ENCODE measurements around the gene ABCB1. TPM values are rescaled to one million over a fixed set of nuclear protein-coding genes. Genes with fewer than 3 reads are reported as not detected.
A peak's percentile ranks its signal among the peaks of the same experiment; 100 is the strongest.

The ABCB1 gene
- total and polyA plus RNA-seq, 2 experiments from 2014 or later: 0.53 to 0.80 TPM

DNA sequence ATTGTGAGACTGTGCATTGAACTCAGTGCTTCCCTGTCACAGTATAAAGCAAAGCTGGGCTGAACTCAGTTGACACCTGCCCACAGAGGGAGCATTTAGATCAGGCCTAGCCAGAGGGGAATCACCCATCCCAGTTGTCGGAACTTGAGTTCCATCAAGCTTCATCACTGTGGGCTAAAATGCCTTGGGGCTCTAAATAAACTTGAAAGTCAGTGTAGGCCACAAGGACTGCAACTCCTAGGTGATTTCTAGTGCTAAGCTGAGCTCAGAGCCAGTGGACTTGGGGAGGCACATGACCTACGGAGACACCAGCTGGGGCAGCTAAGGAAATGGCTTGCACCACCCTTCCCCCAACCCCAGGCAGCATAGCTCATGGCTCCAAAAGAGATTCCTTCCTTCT lies 117.6 kb downstream of the ABCB1 start:
- Mint-ChIP-seq H3K4me1 (no peaks in the 10 kb centered on the region; the same call in 2 of the 3 replicates), H3K36me3 (ENCODE audit: low read depth) (no peaks in the 10 kb centered on the region), H3K9me3 (no peaks in the 10 kb centered on the region), H3K27me3 (ENCODE audit: insufficient read depth, low read depth, poor library complexity) (no peaks in the 10 kb centered on the region), H3K27ac (no peak overlapping the region), H3K4me3 (no peak overlapping the region)
- Histone ChIP-seq H3K9me2 (ENCODE audit: insufficient read depth) (no peaks in the 10 kb centered on the region), H3K27me3 (ENCODE audit: insufficient read depth) (no peaks in the 10 kb centered on the region), H3K36me3 (ENCODE audit: insufficient read depth) (no peaks in the 10 kb centered on the region), H3K79me2 (replicated peaks; ENCODE audit: insufficient read depth) (no peaks in the 10 kb centered on the region), H3K4me1 (ENCODE audit: insufficient read depth) (no peaks in the 10 kb centered on the region), H3K4me2 (no peak overlapping the region), H3K27ac (ENCODE audit: low read depth) (no peak overlapping the region), H3F3A (replicated peaks; ENCODE audit: low read depth) (no peaks in the 10 kb centered on the region), H2AFZ (peak overlapping the region; percentile 39; the same call in 1 of the 2 replicates), H3K4me3 (no peak overlapping the region), H4K20me1 (replicated peaks; ENCODE audit: insufficient read depth) (no peaks in the 10 kb centered on the region)
- no peak for DNase-seq (ENCODE audit: low spot score)
- TF ChIP-seq POLR2AphosphoS5 (IDR thresholded peaks at IDR 0.05; ENCODE audit: low read depth) (no peak), JUNB (IDR thresholded peaks at IDR 0.05; ENCODE audit: unreplicated experiment) (no peak), CREB1 (CRISPR knock-in tag; IDR thresholded peaks at IDR 0.05; ENCODE audit: low read depth) (no peak), NANOG (IDR thresholded peaks at IDR 0.05; ENCODE audit: borderline replicate concordance) (no peak), EZH2phosphoT487 (IDR thresholded peaks at IDR 0.05; ENCODE audit: unreplicated experiment) (no peak), CTCF (conservative IDR thresholded peaks at IDR 0.05; ENCODE audit: low read depth in 2 of 2) (no peak), EZH2 (IDR thresholded peaks at IDR 0.05; ENCODE audit: low read depth, unreplicated experiment) (no peak), STAT1 (IDR thresholded peaks at IDR 0.05; ENCODE audit: unreplicated experiment) (no peak), ZNF114 (CRISPR knock-in tag; IDR thresholded peaks at IDR 0.05) (no peak), REST (IDR thresholded peaks at IDR 0.05; ENCODE audit: unreplicated experiment) (no peak), ZNF331 (CRISPR knock-in tag; IDR thresholded peaks at IDR 0.05; ENCODE audit: low read depth) (no peak)
- TF ChIP-seq, protein P1, sequence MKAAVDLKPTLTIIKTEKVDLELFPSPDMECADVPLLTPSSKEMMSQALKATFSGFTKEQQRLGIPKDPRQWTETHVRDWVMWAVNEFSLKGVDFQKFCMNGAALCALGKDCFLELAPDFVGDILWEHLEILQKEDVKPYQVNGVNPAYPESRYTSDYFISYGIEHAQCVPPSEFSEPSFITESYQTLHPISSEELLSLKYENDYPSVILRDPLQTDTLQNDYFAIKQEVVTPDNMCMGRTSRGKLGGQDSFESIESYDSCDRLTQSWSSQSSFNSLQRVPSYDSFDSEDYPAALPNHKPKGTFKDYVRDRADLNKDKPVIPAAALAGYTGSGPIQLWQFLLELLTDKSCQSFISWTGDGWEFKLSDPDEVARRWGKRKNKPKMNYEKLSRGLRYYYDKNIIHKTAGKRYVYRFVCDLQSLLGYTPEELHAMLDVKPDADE (IDR thresholded peaks at IDR 0.05): no peak
- TF ChIP-seq, protein P2, sequence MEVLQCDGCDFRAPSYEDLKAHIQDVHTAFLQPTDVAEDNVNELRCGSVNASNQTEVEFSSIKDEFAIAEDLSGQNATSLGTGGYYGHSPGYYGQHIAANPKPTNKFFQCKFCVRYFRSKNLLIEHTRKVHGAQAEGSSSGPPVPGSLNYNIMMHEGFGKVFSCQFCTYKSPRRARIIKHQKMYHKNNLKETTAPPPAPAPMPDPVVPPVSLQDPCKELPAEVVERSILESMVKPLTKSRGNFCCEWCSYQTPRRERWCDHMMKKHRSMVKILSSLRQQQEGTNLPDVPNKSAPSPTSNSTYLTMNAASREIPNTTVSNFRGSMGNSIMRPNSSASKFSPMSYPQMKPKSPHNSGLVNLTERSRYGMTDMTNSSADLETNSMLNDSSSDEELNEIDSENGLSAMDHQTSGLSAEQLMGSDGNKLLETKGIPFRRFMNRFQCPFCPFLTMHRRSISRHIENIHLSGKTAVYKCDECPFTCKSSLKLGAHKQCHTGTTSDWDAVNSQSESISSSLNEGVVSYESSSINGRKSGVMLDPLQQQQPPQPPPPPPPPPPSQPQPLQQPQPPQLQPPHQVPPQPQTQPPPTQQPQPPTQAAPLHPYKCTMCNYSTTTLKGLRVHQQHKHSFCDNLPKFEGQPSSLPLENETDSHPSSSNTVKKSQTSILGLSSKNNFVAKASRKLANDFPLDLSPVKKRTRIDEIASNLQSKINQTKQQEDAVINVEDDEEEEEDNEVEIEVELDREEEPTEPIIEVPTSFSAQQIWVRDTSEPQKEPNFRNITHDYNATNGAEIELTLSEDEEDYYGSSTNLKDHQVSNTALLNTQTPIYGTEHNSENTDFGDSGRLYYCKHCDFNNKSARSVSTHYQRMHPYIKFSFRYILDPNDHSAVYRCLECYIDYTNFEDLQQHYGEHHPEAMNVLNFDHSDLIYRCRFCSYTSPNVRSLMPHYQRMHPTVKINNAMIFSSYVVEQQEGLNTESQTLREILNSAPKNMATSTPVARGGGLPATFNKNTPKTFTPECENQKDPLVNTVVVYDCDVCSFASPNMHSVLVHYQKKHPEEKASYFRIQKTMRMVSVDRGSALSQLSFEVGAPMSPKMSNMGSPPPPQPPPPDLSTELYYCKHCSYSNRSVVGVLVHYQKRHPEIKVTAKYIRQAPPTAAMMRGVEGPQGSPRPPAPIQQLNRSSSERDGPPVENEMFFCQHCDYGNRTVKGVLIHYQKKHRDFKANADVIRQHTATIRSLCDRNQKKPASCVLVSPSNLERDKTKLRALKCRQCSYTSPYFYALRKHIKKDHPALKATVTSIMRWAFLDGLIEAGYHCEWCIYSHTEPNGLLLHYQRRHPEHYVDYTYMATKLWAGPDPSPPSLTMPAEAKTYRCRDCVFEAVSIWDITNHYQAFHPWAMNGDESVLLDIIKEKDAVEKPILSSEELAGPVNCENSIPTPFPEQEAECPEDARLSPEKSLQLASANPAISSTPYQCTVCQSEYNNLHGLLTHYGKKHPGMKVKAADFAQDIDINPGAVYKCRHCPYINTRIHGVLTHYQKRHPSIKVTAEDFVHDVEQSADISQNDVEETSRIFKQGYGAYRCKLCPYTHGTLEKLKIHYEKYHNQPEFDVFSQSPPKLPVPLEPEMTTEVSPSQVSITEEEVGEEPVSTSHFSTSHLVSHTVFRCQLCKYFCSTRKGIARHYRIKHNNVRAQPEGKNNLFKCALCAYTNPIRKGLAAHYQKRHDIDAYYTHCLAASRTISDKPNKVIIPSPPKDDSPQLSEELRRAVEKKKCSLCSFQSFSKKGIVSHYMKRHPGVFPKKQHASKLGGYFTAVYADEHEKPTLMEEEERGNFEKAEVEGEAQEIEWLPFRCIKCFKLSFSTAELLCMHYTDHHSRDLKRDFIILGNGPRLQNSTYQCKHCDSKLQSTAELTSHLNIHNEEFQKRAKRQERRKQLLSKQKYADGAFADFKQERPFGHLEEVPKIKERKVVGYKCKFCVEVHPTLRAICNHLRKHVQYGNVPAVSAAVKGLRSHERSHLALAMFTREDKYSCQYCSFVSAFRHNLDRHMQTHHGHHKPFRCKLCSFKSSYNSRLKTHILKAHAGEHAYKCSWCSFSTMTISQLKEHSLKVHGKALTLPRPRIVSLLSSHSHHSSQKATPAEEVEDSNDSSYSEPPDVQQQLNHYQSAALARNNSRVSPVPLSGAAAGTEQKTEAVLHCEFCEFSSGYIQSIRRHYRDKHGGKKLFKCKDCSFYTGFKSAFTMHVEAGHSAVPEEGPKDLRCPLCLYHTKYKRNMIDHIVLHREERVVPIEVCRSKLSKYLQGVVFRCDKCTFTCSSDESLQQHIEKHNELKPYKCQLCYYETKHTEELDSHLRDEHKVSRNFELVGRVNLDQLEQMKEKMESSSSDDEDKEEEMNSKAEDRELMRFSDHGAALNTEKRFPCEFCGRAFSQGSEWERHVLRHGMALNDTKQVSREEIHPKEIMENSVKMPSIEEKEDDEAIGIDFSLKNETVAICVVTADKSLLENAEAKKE (CRISPR knock-in tag; IDR thresholded peaks at IDR 0.05): no peak
- no peak for ATAC-seq

Measured in GM23338 (cell line).